ENCODE results near the gene RPS3. TPM values are rescaled to one million over a fixed set of nuclear protein-coding genes. Genes with fewer than 3 reads are reported as not detected.

Gene RPS3
- total RNA-seq, result 1,000 to 10,000 TPM in 1 of 2 donors, 100 to 1,000 TPM in 1; 921 to 1,114 TPM

- Histone ChIP-seq H3K4me3 (peak within 1 kb of the TSS; percentile 52 to 54), H3K9me3 (no peaks in the 10 kb centered on the region), H3K4me1 (peaks cover 32% of the 10 kb centered on the region), H3K27me3 (no peaks in the 10 kb centered on the region), H3K27ac (peak within 1 kb of the TSS; percentile 76 to 91 (median 86)), H3K36me3 (replicated peaks in 1 of 2; ENCODE audit: insufficient read depth in 1 of 2, low read depth in 2 of 2) (peaks cover 0 to 21% of the 10 kb centered on the region in 2 donors)
- 0% methylated on average over 21 to 55 of the region's 55 CpGs for WGBS, 2 donors
- intact Hi-C loops (cut with DNase I), result no loop called here
- TF ChIP-seq CTCF (IDR thresholded peaks at IDR 0.05) (peak in 2 of 7 experiments; percentile 24 to 25), POLR2A (IDR thresholded peaks at IDR 0.05) (peak; percentile 63 to 92 (median 92))
- DNase-seq, result peak; percentile 91 to 95 (median 93)
- peak; percentile 97 for ATAC-seq
These were observed at the start of gene RPS3 for GRCh38 chr11:75399344-75400145. Gene RPS3 (plus strand): TSS chr11:75399518. CDS start chr11:75399548, 30 bp downstream.

GRCh38 chr11:75349521-75350116, 49.7 kb upstream of the RPS3 start:
- no peaks in the 10 kb centered on the region for H3K27me3 ChIP-seq
- H3K4me3 ChIP-seq, result no peak overlapping the region
- TF ChIP-seq POLR2A (IDR thresholded peaks at IDR 0.05) (no peak), CTCF (IDR thresholded peaks at IDR 0.05) (no peak)
- no peak for ATAC-seq
- no peaks in the 10 kb centered on the region for H3K36me3 ChIP-seq (replicated peaks in 1 of 2; ENCODE audit: insufficient read depth in 1 of 2, low read depth in 2 of 2)
- intact Hi-C loops (cut with DNase I), result no loop called here
- H3K9me3 ChIP-seq, result no peaks in the 10 kb centered on the region
- 66 to 67% methylated on average over 2 to 4 of the region's 4 CpGs for WGBS, 2 donors
- DNase-seq, result no peak
- H3K27ac ChIP-seq, result peak overlapping the region; percentile 87 to 94 (median 88)
- peaks cover 64% of the 10 kb centered on the region for H3K4me1 ChIP-seq

GRCh38 chr11:75350122-75350742, 49.1 kb upstream of the RPS3 start:
- no peaks in the 10 kb centered on the region for H3K36me3 ChIP-seq (replicated peaks in 1 of 2; ENCODE audit: insufficient read depth in 1 of 2, low read depth in 2 of 2)
- peak overlapping the region; percentile 87 to 94 (median 88) for H3K27ac ChIP-seq
- H3K9me3 ChIP-seq, result no peaks in the 10 kb centered on the region
- H3K4me1 ChIP-seq, result peaks cover 58% of the 10 kb centered on the region
- H3K27me3 ChIP-seq, result no peaks in the 10 kb centered on the region
- intact Hi-C loops (cut with DNase I), result no loop called here
- peak overlapping the region in 1 of 2 donors; percentile 59 for H3K4me3 ChIP-seq
- TF ChIP-seq CTCF (IDR thresholded peaks at IDR 0.05) (no peak), POLR2A (IDR thresholded peaks at IDR 0.05) (peak in 1 of 3 donors; percentile 5)
- ATAC-seq (no peak), DNase-seq (no peak)
- 55 to 67% methylated on average over 8 to 9 of the region's 9 CpGs for WGBS, 2 donors

GRCh38 chr11:75350743-75351540, 48.4 kb upstream of the RPS3 start:
- ATAC-seq (peak; percentile 63), DNase-seq (peak; percentile 61 to 78 (median 70))
- Histone ChIP-seq H3K4me1 (peaks cover 55% of the 10 kb centered on the region), H3K9me3 (no peaks in the 10 kb centered on the region), H3K4me3 (peak overlapping the region; percentile 59 to 76), H3K36me3 (replicated peaks in 1 of 2; ENCODE audit: insufficient read depth in 1 of 2, low read depth in 2 of 2) (no peaks in the 10 kb centered on the region), H3K27me3 (no peaks in the 10 kb centered on the region), H3K27ac (peak overlapping the region; percentile 87 to 94 (median 88))
- 4 to 12% methylated on average over 8 to 34 of the region's 47 CpGs for WGBS, 2 donors
- TF ChIP-seq POLR2A (IDR thresholded peaks at IDR 0.05) (peak in 2 of 3 donors; percentile 8 to 29), CTCF (IDR thresholded peaks at IDR 0.05) (peak in 1 of 7 experiments; percentile 16)
- intact Hi-C loops (cut with DNase I), result no loop called here
